ENCODE results near the gene AGPS. TPM values are rescaled to one million over a fixed set of nuclear protein-coding genes. Genes with fewer than 3 reads are reported as not detected.

AGPS gene
- total and polyA plus RNA-seq, 11 donors = 4.2 to 36.6 (median 25.6) TPM

GRCh38 chr2:177532567-177532966 lies 140.0 kb downstream of the AGPS start:
- WGBS, 4 donors = 94 to 100% (median 97%) methylated on average over 1 of the region's 1 CpG
- DNase-seq = no peak
- Histone ChIP-seq H3K9me3 (no peaks in the 10 kb centered on the region), H3K27ac (no peak overlapping the region), H3K4me3 (no peak overlapping the region), H3K36me3 (peaks cover 0 to 8% (median 0%) of the 10 kb centered on the region in 9 donors), H3K4me1 (no peaks in the 10 kb centered on the region), H3K27me3 (no peaks in the 10 kb centered on the region)
- no peak for ATAC-seq
- intact Hi-C loops (cut with DNase I) = no loop called here
- TF ChIP-seq, protein P1, sequence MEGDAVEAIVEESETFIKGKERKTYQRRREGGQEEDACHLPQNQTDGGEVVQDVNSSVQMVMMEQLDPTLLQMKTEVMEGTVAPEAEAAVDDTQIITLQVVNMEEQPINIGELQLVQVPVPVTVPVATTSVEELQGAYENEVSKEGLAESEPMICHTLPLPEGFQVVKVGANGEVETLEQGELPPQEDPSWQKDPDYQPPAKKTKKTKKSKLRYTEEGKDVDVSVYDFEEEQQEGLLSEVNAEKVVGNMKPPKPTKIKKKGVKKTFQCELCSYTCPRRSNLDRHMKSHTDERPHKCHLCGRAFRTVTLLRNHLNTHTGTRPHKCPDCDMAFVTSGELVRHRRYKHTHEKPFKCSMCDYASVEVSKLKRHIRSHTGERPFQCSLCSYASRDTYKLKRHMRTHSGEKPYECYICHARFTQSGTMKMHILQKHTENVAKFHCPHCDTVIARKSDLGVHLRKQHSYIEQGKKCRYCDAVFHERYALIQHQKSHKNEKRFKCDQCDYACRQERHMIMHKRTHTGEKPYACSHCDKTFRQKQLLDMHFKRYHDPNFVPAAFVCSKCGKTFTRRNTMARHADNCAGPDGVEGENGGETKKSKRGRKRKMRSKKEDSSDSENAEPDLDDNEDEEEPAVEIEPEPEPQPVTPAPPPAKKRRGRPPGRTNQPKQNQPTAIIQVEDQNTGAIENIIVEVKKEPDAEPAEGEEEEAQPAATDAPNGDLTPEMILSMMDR (IDR thresholded peaks at IDR 0.05) = no peak
- no peak for TF ChIP-seq POLR2A (IDR thresholded peaks at IDR 0.05)

- H3K27me3 ChIP-seq = no peaks in the 10 kb centered on the region
- H3K4me3 ChIP-seq = no peak overlapping the region
- no peak overlapping the region for H3K27ac ChIP-seq
- DNase-seq = no peak
- ATAC-seq = no peak
- H3K4me1 ChIP-seq = no peaks in the 10 kb centered on the region
- TF ChIP-seq POLR2A (IDR thresholded peaks at IDR 0.05) = no peak
- TF ChIP-seq, protein P1 (IDR thresholded peaks at IDR 0.05) = no peak
- peaks cover 0 to 12% (median 0%) of the 10 kb centered on the region in 9 donors for H3K36me3 ChIP-seq
- intact Hi-C loops (cut with DNase I) = no loop called here
- H3K9me3 ChIP-seq = no peaks in the 10 kb centered on the region
These were observed 140.7 kb downstream of the AGPS start for GRCh38 chr2:177533253-177533652.

DNA sequence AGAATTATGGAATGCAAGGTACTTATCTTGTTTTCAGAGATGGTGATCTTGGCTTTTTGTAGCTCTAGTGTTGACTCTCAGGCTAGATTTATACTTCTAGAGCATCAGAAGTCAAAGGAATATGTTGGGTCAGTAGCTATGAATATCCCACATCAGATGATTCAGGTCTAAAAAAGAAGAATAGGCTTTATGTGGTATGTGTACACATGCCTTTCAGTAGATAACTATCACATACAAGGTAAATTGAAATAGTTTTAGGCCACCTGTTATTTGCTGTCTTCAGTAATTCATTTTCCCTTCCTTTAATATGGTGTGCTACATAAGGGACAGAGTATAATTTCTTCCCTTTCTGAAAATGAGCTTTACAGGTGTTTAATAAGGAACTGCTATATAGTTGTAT lies 142.4 kb downstream of the AGPS start:
- no peaks in the 10 kb centered on the region for H3K27me3 ChIP-seq
- no peak overlapping the region for H3K27ac ChIP-seq
- H3K36me3 ChIP-seq = peaks cover 0 to 18% (median 3%) of the 10 kb centered on the region in 9 donors
- no peak for TF ChIP-seq POLR2A (IDR thresholded peaks at IDR 0.05)
- TF ChIP-seq, protein P1 (IDR thresholded peaks at IDR 0.05) = no peak
- H3K4me3 ChIP-seq = no peak overlapping the region
- no peaks in the 10 kb centered on the region for H3K9me3 ChIP-seq
- no peaks in the 10 kb centered on the region for H3K4me1 ChIP-seq
- intact Hi-C loops (cut with DNase I) = no loop called here
- DNase-seq (no peak), ATAC-seq (no peak)

- H3K36me3 ChIP-seq = peaks cover 0 to 18% (median 3%) of the 10 kb centered on the region in 9 donors
- intact Hi-C loops (cut with DNase I) = no loop called here
- TF ChIP-seq, protein P1 (IDR thresholded peaks at IDR 0.05) = no peak
- TF ChIP-seq POLR2A (IDR thresholded peaks at IDR 0.05) = no peak
- DNase-seq = no peak
- ATAC-seq = no peak
- H3K4me3 ChIP-seq = no peak overlapping the region
- no peaks in the 10 kb centered on the region for H3K4me1 ChIP-seq
- no peak overlapping the region for H3K27ac ChIP-seq
- no peaks in the 10 kb centered on the region for H3K27me3 ChIP-seq
- WGBS, 4 donors = 78 to 94% (median 85%) methylated on average over 3 of the region's 3 CpGs
- H3K9me3 ChIP-seq = no peaks in the 10 kb centered on the region
These were observed 143.5 kb downstream of the AGPS start for GRCh38 chr2:177535958-177536504.

Data from heart left ventricle (tissue), 16 donors.